ENCODE results near the gene PRDM5.
A peak's percentile ranks its signal among the peaks of the same experiment; 100 is the strongest.

- TF ChIP-seq, protein P1, sequence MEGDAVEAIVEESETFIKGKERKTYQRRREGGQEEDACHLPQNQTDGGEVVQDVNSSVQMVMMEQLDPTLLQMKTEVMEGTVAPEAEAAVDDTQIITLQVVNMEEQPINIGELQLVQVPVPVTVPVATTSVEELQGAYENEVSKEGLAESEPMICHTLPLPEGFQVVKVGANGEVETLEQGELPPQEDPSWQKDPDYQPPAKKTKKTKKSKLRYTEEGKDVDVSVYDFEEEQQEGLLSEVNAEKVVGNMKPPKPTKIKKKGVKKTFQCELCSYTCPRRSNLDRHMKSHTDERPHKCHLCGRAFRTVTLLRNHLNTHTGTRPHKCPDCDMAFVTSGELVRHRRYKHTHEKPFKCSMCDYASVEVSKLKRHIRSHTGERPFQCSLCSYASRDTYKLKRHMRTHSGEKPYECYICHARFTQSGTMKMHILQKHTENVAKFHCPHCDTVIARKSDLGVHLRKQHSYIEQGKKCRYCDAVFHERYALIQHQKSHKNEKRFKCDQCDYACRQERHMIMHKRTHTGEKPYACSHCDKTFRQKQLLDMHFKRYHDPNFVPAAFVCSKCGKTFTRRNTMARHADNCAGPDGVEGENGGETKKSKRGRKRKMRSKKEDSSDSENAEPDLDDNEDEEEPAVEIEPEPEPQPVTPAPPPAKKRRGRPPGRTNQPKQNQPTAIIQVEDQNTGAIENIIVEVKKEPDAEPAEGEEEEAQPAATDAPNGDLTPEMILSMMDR (IDR thresholded peaks at IDR 0.05): no peak
- peak; percentile 64 to 81 (median 78) for TF ChIP-seq POLR2A (IDR thresholded peaks at IDR 0.05)
Measured at GRCh38 chr4:120921456-120922380, 808 bp downstream of the PRDM5 start.

All from body of pancreas (tissue), 4 donors.